Stimulated activated CD8-positive, alpha-beta memory T cell treated with anti-CD3 and anti-CD28 coated beads, Interleukin-2, amount 100 ng/mL, for 48 hours (primary cell): Measurements from ENCODE around the gene ESRRA.
A peak's percentile ranks its signal among the peaks of the same experiment; 100 is the strongest.

Source experiments
- DNase-seq, 2 donors: peaks; one replicate each; pipeline ENCODE4 v3.0.0-alpha.2; 2020; ENCODE audit warnings: low read depth in 2 of 2

ESRRA gene

GRCh38 chr11:64351136-64351631 is 45.9 kb downstream of the ESRRA start:
- no peak for DNase-seq

GRCh38 chr11:64352099-64352994 is 47.0 kb downstream of the ESRRA start:
- DNase-seq: no peak

GRCh38 chr11:64352995-64353714 is 47.8 kb downstream of the ESRRA start:
- no peak for DNase-seq

GRCh38 chr11:64353715-64354506 is 48.6 kb downstream of the ESRRA start:
- no peak for DNase-seq

GRCh38 chr11:64355078-64355940 is 50.0 kb downstream of the ESRRA start:
- peak; percentile 44 to 57 for DNase-seq

GRCh38 chr11:64356498-64357411 is 51.4 kb downstream of the ESRRA start:
- DNase-seq: peak in 1 of 2 donors; percentile 32

GRCh38 chr11:64357446-64357845 is 52.1 kb downstream of the ESRRA start:
- no peak for DNase-seq

GRCh38 chr11:64357904-64358535 is 52.7 kb downstream of the ESRRA start:
- peak; percentile 47 to 59 for DNase-seq

- DNase-seq: no peak
Observed at GRCh38 chr11:64358536-64358906, 53.2 kb downstream of the ESRRA start.

- peak; percentile 44 to 51 for DNase-seq
Observed at GRCh38 chr11:64358907-64359711, 53.8 kb downstream of the ESRRA start, which contains the start of gene RPS6KA4. RPS6KA4 (plus strand) TSS chr11:64359162; CDS start chr11:64359236, 74 bp downstream.

- no peak for DNase-seq
Observed at GRCh38 chr11:64359712-64360445, 54.6 kb downstream of the ESRRA start.

GRCh38 chr11:64360448-64360921 is 55.2 kb downstream of the ESRRA start:
- no peak for DNase-seq

GRCh38 chr11:64361659-64362058 is 56.3 kb downstream of the ESRRA start:
- DNase-seq: no peak

GRCh38 chr11:64362339-64362738 is 57.0 kb downstream of the ESRRA start:
- no peak for DNase-seq

- no peak for DNase-seq
Observed at GRCh38 chr11:64364435-64364834, 59.1 kb downstream of the ESRRA start.

GRCh38 chr11:64364911-64365310 is 59.6 kb downstream of the ESRRA start:
- DNase-seq: no peak
